Stimulated activated CD4-positive, alpha-beta T cell treated with anti-CD3 and anti-CD28 coated beads, TNF-alpha, amount 100 ng/mL, for 4 hours (primary cell): ENCODE results near the gene GOLT1A.

ENCODE experiments used
- DNase-seq, 3 experiments: peaks; one replicate each; pipeline ENCODE4 v3.0.0-alpha.2; 2020; ENCODE audit warnings: low read depth in 3 of 3

The GOLT1A gene

DNA sequence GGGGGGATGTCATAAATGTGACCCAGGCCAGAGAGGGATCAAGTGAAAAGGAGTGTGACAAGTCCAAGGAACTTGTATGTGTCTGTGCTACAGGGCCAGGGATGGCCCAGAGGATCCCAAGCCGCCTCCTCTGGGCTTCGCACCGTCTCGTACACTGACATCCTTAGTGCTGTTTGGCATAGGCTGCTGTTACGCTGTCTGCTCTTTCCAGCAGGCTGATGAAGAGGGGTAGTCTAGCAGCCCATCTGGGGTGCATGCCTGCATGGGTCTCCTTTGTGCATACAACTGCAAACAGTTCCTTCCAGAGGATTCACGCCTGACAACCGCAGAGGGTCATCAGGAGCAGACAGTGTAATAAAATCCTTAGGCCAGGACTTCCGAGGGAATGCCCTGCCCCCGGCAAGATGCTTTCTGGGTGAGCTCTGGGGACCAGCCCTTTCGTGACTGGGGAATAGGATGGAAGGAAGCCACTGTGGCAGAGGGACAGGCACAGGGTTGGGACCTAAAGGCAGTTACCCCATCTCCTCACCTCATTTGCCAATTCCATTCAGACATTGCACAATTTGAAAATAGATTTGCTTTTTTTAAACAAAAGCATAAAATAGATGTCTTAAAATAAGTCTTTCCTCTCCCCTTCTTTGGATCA lies 6.3 kb upstream of the GOLT1A start:
- no peak for DNase-seq

DNA sequence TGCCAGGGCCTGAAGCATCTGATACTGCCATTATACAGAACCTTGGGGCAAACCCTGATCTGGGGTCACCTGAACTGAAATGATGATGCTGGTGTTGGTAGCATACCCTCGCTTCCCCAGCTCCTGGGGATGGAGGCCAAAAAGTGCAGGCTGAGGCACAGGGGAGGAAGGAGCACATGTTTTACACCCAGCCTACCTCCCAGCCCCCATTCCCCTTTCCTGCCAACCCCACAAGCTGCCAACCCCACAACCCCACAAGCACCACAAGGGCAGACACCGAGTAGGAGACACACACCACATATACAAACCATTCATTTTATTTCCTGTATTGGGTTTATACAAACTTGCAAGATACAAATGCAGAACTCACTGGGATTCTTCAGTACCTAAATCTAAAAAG lies 4.8 kb upstream of the GOLT1A start:
- DNase-seq: no peak

DNA sequence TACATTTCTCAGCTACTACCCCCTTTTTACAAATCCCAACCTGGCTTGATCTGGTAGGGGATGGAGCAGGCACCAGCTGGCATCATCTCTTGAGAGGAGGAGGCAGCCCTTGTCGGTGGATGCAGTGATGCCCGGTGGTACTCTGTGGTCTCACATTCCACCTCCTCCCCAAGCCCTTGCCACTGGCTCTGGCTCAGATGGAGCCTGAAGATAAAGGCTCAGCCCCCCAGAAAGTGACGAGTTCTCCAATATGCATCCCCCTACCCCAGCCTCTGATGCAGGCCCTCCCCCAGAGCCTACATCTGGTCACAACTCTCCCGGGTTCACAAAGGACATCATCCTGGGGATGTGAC lies 3.8 kb upstream of the GOLT1A start:
- DNase-seq: no peak

DNA sequence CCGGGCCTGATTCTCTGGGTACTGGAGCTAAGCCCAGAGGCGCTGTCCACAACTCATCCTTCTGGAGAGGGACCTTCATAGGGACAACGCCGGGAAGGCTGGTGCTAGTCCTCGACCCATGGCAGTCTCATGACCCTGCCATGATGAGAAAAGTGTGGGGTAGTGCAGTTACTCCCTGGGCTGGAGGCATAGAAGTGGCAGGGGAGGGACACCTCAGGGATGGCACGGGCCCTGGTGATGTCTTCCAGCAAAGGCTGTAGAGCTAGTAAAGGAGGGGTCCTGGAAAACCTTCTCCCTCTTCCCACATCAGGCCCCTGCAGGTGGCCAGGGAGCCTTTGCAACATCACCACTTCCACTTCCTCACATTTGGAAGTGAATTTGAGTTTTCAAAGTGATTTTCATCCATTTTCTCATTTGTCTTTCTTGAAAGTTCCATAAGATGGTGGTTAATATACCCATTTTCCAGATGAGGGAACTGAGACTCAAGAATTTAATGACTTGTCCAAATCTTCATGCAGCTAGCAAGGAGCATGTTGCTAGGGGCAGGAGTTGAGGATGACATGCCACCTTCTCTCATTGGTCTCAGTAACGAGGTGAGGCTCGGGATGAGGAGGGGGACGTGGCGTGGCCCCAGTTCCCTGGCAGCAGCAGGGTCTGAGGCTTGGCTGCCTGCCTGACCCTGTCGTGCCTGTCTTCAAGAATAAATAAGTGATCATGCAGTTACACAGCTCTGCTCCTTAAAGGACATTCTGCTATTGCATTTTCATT lies 3.3 kb upstream of the GOLT1A start:
- no peak for DNase-seq

DNA sequence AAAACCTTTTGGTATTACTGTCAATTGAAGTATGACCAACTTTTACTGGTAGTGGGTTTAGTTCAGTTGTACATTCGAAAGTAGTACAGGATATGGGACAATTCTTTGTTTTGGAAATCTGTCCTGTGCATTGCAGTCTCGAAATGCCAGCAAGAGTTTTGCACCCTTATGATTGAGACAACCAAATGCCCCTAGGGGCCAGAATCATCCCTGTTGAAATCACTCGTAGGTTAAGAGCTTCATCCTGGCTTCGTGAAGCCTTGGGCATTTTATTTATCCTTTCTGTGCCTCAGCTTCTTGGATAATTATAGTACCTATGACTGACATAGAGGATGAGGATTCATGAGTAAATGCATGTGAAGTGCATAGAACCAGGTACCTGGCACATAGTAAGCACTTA lies 2.4 kb upstream of the GOLT1A start:
- no peak for DNase-seq

DNA sequence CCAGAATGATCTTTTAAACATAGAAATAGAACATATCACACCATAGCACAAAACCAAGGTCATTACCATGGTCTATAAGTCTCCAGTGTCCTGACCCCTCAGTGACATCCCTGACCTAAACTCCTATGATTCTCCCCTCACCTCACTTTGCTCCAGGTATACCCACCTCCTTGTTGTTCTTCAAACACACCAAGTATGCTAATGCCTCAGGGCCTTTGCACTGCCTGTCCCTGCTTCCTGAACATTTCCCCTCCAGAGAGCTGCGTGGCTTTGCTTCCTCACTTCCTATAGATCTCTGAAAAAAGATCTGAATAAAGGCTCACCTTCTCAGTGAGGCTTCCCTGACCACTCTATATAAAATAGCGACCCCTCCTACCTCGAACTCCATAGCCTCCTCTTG lies 1.1 kb downstream of the GOLT1A start:
- DNase-seq: no peak

DNA sequence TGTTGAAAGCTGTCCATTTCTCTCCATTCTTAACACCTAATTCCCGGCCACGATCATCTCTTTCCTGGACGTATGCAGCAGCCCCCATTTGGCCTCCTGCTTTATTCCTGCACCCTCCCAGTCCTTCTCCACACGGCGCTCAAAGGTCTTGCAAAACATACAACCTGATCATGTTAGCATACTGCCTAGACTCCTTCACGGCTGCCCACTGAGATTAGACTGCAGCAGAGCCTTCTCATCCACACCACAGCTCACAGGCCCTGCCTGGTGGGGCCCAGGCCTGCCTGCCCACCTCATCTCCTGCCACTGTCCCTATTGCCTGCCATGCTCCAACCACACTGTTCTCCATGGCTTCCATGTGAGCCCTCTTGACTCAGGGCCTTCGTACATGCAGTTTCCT lies 2.7 kb downstream of the GOLT1A start:
- DNase-seq: no peak

DNA sequence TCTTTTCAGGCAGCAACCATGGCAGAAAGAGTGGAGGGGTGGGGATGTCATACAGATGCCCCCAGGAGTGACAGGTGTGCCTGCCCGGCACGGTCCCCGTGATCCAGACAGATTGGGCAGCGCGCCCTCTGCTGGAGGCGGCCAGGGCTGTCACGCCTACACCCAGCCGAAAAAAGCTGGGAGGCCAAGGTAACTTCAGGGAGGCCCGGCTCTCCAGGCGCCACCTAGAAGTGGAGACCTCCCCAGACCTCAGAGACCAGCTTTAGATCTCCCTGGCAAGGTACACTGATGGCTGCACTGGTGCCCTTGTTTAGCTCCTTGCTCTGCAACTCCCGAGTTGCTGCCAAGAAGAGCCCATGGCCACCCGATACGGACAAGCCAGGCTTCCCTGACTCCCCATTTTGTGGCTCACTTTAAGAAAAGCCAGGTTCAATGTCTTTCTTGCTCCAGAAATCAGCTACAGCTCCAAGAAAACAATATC lies 6.6 kb downstream of the GOLT1A start:
- peak; percentile 46 to 62 (median 50) for DNase-seq

DNA sequence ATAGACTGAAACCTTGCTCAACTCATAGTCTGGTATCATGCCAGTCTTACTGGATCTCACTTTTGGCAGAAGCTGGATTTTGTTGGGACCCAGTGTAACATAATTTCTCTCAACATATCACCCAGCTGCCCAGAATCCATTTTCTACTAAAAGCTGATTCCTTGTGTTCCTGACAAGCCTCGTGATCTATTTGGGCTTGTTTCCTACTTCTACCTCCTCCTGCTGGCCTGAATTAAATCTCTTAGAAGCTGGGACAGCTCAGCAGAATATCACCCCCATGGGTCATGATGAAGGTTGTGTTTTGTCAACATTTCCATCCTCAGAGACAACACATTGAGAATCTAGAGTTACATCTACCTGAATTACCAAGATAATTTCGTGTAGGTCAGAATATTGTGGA lies 7.7 kb downstream of the GOLT1A start:
- no peak for DNase-seq

DNA sequence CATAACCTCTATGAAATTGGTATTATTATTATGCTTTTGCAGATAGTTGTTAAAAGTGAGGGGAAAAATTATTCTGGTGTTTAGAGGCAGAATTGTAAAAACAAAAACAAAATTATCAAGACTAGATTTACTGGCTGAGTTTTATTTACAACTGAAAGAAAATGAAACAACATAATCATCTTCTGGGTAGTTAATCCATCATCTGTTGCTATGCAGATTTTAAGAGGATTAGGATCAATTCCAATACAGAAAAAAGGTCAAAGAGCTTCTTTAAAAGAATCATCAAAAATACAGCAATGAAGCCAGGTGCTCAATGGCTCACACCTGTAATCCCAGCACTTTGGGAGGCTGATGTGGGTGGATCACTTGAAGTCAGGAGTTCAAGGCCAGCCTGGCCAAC lies 8.3 kb downstream of the GOLT1A start:
- no peak for DNase-seq

DNA sequence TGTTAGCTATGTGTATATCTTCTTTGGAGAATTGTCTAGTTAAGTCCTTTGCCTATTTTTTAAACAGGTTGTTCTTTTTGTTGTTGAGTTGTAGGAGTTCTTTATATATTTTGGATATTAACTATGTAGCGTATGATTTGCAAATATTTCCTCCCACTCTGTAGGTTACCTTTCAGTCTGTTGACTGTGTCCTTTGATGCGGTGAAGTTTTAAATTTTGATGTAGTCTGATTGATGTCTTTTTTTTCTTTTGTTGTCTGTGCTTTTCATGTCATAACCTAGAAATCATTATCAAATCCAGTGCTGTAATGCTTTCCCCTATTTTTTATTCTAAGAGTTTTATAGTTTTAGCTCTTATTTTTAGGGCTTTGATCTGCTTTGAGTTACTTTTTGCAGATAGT lies 8.8 kb downstream of the GOLT1A start:
- DNase-seq: no peak

DNA sequence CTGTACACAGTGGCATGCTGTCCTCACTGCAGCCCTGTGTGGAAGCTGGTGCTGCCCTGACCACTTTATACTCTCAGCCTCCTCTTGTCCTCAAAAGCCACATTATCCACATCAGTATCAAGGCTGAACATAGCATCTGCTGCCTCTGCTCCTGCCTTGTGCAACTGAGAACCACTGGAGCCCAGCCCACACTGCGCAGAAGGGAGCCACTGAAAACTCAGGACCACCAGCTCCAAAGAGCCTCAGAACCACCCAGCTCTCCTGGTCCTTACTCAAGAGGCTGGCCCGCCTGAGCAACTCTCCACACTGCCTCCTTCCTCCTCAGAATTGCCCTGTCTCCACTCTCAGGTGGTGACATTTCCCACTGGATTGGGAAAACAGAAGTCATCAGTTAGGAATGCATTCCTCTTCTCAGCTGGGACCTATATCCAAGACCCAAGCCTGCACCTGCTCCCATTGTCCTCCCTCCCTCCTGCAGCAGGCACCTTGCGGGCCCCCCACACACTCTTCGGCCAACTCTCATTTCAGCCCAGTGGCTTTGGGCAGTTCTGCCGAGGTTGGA lies 10.5 kb downstream of the GOLT1A start:
- no peak for DNase-seq

DNA sequence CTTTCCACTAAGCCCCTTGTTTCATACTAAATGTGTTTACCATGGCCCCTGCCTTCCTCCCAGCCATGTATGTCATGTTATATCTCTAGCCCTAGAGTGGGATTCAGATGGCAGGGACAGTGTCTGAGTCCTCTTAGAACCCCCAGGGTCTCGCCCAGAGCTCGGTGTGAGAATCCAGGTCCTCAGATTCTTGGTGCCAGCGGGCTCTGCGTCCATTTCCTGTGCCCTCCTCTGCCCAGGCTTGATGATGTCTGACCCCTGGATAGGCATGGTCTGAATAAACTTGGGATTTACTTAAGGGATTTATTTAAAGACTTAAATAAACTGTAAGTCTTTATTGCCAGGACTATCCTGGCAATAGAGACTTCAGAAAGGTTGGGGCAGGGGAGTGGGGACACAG lies 11.3 kb downstream of the GOLT1A start:
- DNase-seq: no peak

DNA sequence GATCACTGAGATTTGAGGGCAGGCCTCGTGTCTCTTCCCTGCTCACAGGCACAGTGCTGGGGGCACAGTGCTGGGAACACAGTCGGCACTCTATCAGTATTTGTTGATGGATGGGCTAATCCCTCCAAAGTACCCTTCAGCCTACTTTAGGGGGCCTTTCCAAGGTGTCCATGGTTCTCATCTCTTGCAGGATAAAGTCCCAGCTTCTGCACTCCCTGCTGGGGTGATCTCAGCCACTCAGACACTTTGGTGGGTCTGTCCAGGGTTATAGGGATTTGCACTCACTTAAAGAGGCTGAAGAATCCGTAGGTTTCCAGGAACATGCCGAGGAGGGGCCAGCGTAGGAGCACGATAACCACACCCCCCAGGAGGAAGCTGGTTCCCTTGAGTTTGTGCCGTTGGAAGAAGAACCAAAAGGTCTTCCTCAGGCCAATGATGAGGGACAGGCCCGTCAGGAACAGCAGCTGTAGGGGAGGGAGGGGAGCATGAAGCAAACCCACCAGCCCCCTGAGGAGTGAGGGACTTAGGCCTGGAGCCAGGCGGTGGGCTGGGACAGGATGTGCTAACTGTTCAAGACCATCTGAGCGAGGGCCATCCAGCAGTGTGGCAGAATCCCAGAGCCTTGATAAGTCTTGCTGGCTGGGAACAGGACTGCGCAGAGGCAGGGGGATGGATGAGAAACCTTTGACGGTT lies 12.3 kb downstream of the GOLT1A start:
- DNase-seq: no peak

DNA sequence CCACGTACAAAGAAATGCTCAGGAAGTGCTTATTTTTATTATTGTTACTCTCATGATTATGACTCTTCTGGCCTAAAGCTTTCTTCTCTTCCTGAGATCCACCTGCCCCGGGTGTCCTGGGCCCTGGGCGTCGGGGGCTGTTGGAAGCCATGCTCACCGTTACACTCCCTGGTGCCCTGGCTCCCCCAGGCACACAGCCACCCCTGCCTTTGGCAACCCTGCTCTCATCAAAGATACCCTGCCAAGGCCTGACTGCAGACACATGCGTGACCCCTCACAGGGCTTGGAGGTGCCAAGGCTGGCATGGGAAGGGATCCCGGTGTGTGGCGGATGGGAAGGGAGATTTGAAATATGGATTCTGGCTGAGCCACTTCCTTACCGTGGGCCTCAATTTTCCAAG lies 14.2 kb downstream of the GOLT1A start:
- DNase-seq: no peak

DNA sequence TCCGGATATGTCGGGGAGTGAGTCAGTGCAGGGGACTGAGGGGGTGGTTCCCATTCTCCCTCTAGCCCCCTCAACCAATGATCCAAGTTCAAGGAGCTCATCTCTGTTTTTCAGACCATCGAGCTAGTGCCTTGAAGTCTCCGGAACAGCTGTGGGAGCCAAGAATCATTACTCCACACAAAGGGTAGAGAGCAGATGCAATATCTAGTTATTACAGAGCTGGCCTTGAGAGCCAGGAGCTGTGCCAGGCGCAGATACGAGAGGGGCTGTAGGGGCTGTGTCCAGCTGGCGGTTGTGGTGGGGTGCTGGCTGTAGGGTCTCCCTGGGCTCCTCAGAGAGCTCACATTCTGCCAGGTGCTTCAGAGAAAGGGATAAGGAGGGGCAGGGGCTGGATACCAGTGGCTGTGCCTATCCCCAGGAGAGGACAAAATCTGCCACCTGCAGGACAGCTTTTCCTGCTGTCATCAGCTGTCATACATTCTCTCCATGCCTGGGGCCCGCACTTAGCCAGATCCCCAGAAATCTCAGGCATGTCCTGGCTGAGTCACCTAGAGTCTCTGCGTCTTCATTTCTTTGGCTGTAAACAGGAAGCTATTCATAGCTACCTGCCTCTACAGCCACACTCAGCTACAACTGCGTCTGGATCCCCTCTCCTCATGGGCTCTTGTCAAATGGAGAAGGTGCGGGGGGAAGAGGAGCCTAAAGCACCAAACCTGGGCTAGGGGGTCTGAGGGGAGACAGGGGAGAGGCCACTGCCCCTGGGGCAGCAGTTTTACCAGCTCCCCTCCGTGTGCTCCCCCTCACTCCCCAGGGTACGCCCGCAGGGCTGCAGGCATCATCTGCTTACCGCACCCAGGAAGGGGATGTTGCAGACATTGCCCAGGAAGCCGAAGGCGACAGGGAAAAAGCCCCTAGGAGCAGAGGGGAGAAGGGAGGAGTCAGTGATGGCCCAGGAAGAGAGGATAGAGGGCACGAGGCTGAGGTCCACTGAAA lies 15.1 kb downstream of the GOLT1A start:
- no peak for DNase-seq

DNA sequence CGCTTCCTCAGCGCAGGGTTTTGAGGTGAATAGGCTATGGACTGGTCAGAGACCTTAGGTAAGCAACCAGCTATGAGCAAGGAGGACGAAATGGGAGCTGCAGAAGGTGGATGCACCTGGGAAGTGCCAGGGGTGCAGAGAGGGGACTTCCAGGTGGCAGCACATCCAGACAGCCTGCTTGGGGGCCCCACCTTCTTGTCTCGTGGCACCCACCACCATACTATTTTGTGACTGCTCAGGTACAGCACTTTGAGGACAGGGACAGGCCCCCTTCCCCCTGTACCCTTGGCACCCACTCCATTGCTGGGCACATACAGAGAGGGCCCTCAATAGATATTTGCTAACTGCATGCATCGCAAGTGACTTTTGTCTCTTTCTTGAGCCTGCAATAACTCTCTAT lies 16.7 kb downstream of the GOLT1A start:
- DNase-seq: no peak

DNA sequence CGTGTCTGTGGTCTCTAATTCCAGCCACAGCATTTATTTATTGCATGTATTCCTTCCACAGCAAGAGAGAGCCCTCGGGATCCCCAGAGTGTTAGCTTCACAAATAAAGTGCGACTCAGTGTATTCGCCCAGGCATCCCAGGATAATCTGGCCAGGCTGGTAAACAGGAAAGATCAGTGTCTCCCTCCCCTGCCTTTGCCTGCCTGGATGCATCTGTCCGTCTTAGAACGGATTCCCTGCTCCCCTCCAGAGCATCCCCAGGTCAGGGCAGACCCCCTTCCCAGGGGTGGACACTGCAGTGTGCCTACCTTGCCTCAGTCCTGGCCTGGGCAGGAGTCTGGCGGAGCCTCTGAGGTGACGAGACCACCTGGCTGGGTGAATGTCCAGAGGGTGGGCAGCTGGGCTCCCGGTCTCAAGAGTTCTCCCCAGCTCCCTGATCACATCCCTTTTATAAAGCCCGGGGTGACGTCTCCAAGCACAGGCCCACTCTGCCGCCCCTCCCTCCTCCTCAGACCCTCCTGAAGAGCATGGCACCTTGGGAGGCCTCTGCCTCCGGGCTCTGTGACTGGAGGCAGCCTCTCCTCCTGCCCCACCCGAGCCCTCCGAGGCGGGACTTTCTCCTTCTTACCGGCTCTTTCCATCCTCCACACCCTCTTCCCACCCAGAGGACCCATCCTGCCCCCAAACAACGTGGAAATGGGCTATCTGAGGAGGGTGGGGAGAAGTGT lies 17.6 kb downstream of the GOLT1A start, which contains the start of gene KISS1:
TSS of gene KISS1 (minus strand) at position 424 of the 728 bp plus-strand sequence. CDS start 3,615 bp downstream, outside the sequence.
- DNase-seq: no peak

DNA sequence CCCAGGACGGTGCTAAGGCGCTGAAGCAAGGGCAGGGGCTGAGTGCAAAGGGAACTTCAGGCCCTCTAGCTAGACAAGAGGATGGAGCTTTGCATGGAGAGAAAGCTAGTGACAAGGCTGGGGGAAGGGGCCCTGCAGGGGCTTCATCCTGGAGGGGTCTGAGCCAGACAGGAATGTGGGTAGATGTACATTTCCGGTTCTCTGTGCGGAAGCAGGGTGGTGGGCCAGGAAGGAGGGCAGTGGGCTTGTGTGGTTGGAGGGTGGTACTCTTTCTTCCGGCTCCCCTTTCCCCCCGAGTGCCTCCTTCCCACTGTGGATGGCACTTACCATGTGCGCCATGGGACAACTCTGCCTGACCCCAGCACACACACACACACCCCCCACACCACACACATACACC lies 19.0 kb downstream of the GOLT1A start:
- DNase-seq: no peak

DNA sequence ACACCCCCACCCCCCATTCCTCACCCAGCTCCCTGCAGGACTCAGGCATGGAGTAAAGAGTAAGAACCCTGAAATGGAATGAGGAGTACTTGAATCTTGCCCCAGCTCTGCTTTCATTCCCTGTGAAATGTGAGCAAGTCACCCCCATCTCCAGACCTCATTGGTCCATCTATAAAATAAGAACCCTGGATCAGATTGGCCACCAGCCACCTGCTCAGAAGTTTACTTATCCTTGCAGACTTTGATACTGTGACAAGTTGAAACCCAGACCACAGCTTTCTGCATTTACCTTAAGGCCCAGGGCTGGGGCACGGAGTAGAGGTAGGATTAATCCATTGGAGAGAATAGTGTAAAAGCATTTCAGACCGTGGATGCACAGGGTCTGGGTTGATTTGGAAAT lies 19.7 kb downstream of the GOLT1A start:
- DNase-seq: no peak
